IMR-90 (cell line): ENCODE results near the gene RADIL. TPM values are rescaled to one million over a fixed set of nuclear protein-coding genes. Genes with fewer than 3 reads are reported as not detected.

Source experiments
- ATAC-seq: fragments of 200-7000 bp; cut with Tn5 transposase; 2 replicates; pipeline ENCODE4 v1.9.1; 2020; ENCODE audit warnings: low read depth, mild to moderate bottlenecking, moderate library complexity
- BruUV-seq: library from RNA; stranded (reverse); fragments of 400-500 nt; replicated peaks from 2 replicates; lab custom pipeline; 2021; lab: Mats Ljungman, UMichigan
- CTCF ChIA-PET: fragments of 300-600 bp; formaldehyde crosslinking; extraction: SDS; loops from one replicate; lab custom pipeline; 2021; ENCODE audit warnings: antibody characterized with exemption; lab: Yijun Ruan, JAX
- POLR2A ChIA-PET: fragments of 300-600 bp; sonication (Branson Sonifier 250); formaldehyde crosslinking; loops from one replicate; lab custom pipeline; 2022; ENCODE audit warnings: antibody characterized with exemption; ENCODE audit not compliant: unreplicated experiment; lab: Charles Lee
- DNase-seq: peaks from one replicate; pipeline ENCODE4 v3.0.0; 2013
- H2AFZ ChIP-seq: replicated peaks from 2 replicates; pipeline ENCODE3; 2013; ENCODE audit warnings: low read length, mild to moderate bottlenecking; ENCODE audit not compliant: poor library complexity
- H2AK5ac ChIP-seq: 2 replicates; pipeline ENCODE4 v1.6.1; 2013; ENCODE audit warnings: low read depth, low read length, inconsistent platforms
- H2AK9ac ChIP-seq: replicated peaks from 2 replicates; pipeline ENCODE3; 2013; ENCODE audit warnings: mild to moderate bottlenecking, low read depth, low read length, moderate library complexity; ENCODE audit not compliant: poor library complexity
- H2BK120ac ChIP-seq: 2 replicates; pipeline ENCODE4 v1.6.1; 2013; ENCODE audit warnings: low read depth, low read length, inconsistent platforms
- H2BK15ac ChIP-seq: 3 replicates; pipeline ENCODE4 v1.6.1; 2013; ENCODE audit warnings: low read depth, low read length, inconsistent platforms
- H2BK20ac ChIP-seq: 2 replicates; pipeline ENCODE4 v1.6.1; 2013; ENCODE audit warnings: low read depth, mild to moderate bottlenecking, inconsistent platforms, low read length, moderate library complexity
- H2BK5ac ChIP-seq: 2 replicates; pipeline ENCODE4 v1.6.1; 2013; ENCODE audit warnings: mild to moderate bottlenecking, low read depth, low read length, inconsistent platforms; ENCODE audit not compliant: poor library complexity, severe bottlenecking
- H3K14ac ChIP-seq: replicated peaks from 2 replicates; pipeline ENCODE4 v1.6.1; 2013; ENCODE audit warnings: low read depth, low read length, inconsistent platforms
- H3K18ac ChIP-seq: 2 replicates; pipeline ENCODE4 v1.6.1; 2013; ENCODE audit warnings: low read depth, low read length, control low read depth
- H3K23ac ChIP-seq: 2 replicates; pipeline ENCODE4 v1.6.1; 2013; ENCODE audit warnings: low read depth, low read length, inconsistent platforms
- H3K27ac ChIP-seq: 2 replicates; pipeline ENCODE4 v1.5.1; 2013; ENCODE audit warnings: mild to moderate bottlenecking, control low read depth, low read length; ENCODE audit not compliant: insufficient read depth
- H3K27me3 ChIP-seq: 2 replicates; pipeline ENCODE4 v1.6.1; 2013; ENCODE audit warnings: low read length; ENCODE audit not compliant: control insufficient read depth, insufficient read depth
- H3K36me3 ChIP-seq: 2 replicates; pipeline ENCODE4 v1.6.1; 2013; ENCODE audit warnings: low read length, mixed read lengths; ENCODE audit not compliant: control insufficient read depth, insufficient read depth
- H3K4ac ChIP-seq: 2 replicates; pipeline ENCODE4 v1.6.1; 2013; ENCODE audit warnings: low read depth, low read length, inconsistent platforms
- H3K4me1 ChIP-seq: 2 replicates; pipeline ENCODE4 v1.6.1; 2013; ENCODE audit warnings: low read length, mixed read lengths; ENCODE audit not compliant: control insufficient read depth, insufficient read depth
- H3K4me2 ChIP-seq: 2 replicates; pipeline ENCODE4 v1.6.1; 2013; ENCODE audit warnings: low read depth, mild to moderate bottlenecking, control low read depth, low read length, moderate library complexity
- H3K4me3 ChIP-seq: 2 replicates; pipeline ENCODE4 v1.5.1; 2013; ENCODE audit warnings: low read depth, mild to moderate bottlenecking, control low read depth, low read length, moderate library complexity; ENCODE audit not compliant: insufficient read depth
- H3K56ac ChIP-seq: 2 replicates; pipeline ENCODE4 v1.6.1; 2013; ENCODE audit warnings: low read length, inconsistent platforms; ENCODE audit not compliant: insufficient read depth; ENCODE audit errors: extremely low read depth
- H3K79me1 ChIP-seq, 2 experiments: 2 replicates each; pipeline ENCODE4 v1.6.1; 2013; ENCODE audit warnings: low read length in 2 of 2, inconsistent platforms in 1 of 2, low read depth in 1 of 2
- H3K9ac ChIP-seq: 2 replicates; pipeline ENCODE4 v1.6.1; 2013; ENCODE audit warnings: low read depth, low read length, control low read depth
- H3K9me1 ChIP-seq: 2 replicates; pipeline ENCODE4 v1.6.1; 2013; ENCODE audit warnings: low read length, inconsistent platforms; ENCODE audit not compliant: insufficient read depth
- H3K9me3 ChIP-seq: 2 replicates; pipeline ENCODE4 v1.6.1; 2013; ENCODE audit warnings: low read length; ENCODE audit not compliant: control insufficient read depth, insufficient read depth
- H4K20me1 ChIP-seq: 2 replicates; pipeline ENCODE4 v1.6.1; 2013; ENCODE audit warnings: low read length, inconsistent platforms; ENCODE audit not compliant: insufficient read depth
- H4K5ac ChIP-seq: 2 replicates; pipeline ENCODE4 v1.6.1; 2013; ENCODE audit warnings: mild to moderate bottlenecking, low read depth, low read length, control low read depth
- H4K8ac ChIP-seq, 2 experiments: 2 replicates each; pipeline ENCODE4 v1.6.1; 2013; ENCODE audit warnings: low read depth in 2 of 2, low read length in 2 of 2, control low read depth in 1 of 2, inconsistent platforms in 1 of 2
- H4K91ac ChIP-seq: 2 replicates; pipeline ENCODE4 v1.6.1; 2013; ENCODE audit warnings: low read depth, low read length, inconsistent platforms; ENCODE audit not compliant: insufficient read depth
- BHLHE40 ChIP-seq: fragments of 150-350 bp; IDR thresholded peaks from 2 replicates; pipeline ENCODE4 v1.6.1; 2016; ENCODE audit warnings: mild to moderate bottlenecking, low read depth, low read length
- MXI1 ChIP-seq: IDR thresholded peaks from 2 replicates; pipeline ENCODE4 v1.6.1; 2012; ENCODE audit warnings: low read depth, mild to moderate bottlenecking, low read length, moderate library complexity, borderline replicate concordance
- NFE2L2 ChIP-seq: fragments of 150-350 bp; IDR thresholded peaks from 2 replicates; pipeline ENCODE4 v1.6.1; 2016; ENCODE audit warnings: low read depth, mild to moderate bottlenecking, low read length
- POLR2A ChIP-seq: IDR thresholded peaks from 2 replicates; pipeline ENCODE4 v1.6.1; 2012; ENCODE audit warnings: mild to moderate bottlenecking, low read depth, low read length
- WGBS, 2 experiments: methylation state at CpG; one replicate each; pipeline versions ENCODE4 v1.1.5 to v1.1.7; 2013; ENCODE audit warnings: missing lambda C conversion rate in 2 of 2; ENCODE audit not compliant: insufficient read length in 1 of 2; ENCODE audit errors: extremely low coverage in 2 of 2; 5-methylcytosine and 5-hydroxymethylcytosine counted together
- dilution Hi-C: fragments of 300-500 bp; cut with HindIII; formaldehyde crosslinking; loops from one replicate; pipeline ENCODE4 v1.14.3; 2018; ENCODE audit warnings: low sequenced_read_pairs; ENCODE audit not compliant: unreplicated experiment
- in situ Hi-C: fragments of 300-500 bp; cut with MboI; formaldehyde crosslinking; loops from 3 replicates; pipeline ENCODE4 v1.14.3; 2019; ENCODE audit warnings: low sequenced_read_pairs, inconsistent platforms, mixed read lengths
- intact Hi-C: fragments of 100-400 bp; cut with micrococcal nuclease; formaldehyde crosslinking; loops from 2 replicates; pipeline ENCODE4 v1.10.0; 2022
- polyA plus RNA-seq, 3 experiments: library from polyadenylated mRNA; depleted of rRNA; stranded (reverse); fragments of >200 nt; gene quantifications; 2 replicates each; pipeline ENCODE4 v1.2.3, GENCODE V29; 2012; ENCODE audit warnings: low replicate concordance in 1 of 3
- total RNA-seq: library from RNA; depleted of rRNA; stranded (reverse); fragments of >200 nt; gene quantifications from 2 replicates; pipeline ENCODE4 v1.2.3, GENCODE V29; 2012
- TF ChIP-seq, protein P1 (sequence below): fragments of 150-350 bp; IDR thresholded peaks from 2 replicates; pipeline ENCODE4 v1.6.1; 2016; ENCODE audit warnings: low read depth, mild to moderate bottlenecking, low read length, moderate library complexity, borderline replicate concordance

RADIL gene
- total and polyA plus RNA-seq, 2 of the 4 experiments (the other 2 are of a cell fraction), result 0.18 to 0.48 TPM

- no peak overlapping the region for H3K9ac ChIP-seq
- H3K23ac ChIP-seq, result no peak overlapping the region
- H3K27me3 ChIP-seq, result no peaks in the 10 kb centered on the region
- H3K79me1 ChIP-seq, result no peaks in the 10 kb centered on the region
- H3K4me3 ChIP-seq, result no peak overlapping the region
- intact Hi-C loops (no loop called here), dilution Hi-C loops (no loop called here), in situ Hi-C loops (no loop called here)
- H4K91ac ChIP-seq, result no peak overlapping the region
- TF ChIP-seq, protein P1, sequence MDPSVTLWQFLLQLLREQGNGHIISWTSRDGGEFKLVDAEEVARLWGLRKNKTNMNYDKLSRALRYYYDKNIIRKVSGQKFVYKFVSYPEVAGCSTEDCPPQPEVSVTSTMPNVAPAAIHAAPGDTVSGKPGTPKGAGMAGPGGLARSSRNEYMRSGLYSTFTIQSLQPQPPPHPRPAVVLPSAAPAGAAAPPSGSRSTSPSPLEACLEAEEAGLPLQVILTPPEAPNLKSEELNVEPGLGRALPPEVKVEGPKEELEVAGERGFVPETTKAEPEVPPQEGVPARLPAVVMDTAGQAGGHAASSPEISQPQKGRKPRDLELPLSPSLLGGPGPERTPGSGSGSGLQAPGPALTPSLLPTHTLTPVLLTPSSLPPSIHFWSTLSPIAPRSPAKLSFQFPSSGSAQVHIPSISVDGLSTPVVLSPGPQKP, result no peak
- no peak for TF ChIP-seq MXI1
- no peak for TF ChIP-seq POLR2A
- TF ChIP-seq BHLHE40, result no peak
- no peak for TF ChIP-seq NFE2L2
- H2AK9ac ChIP-seq, result no peak overlapping the region
- H2AFZ ChIP-seq, result no peak overlapping the region
- no peaks in the 10 kb centered on the region for H3K9me3 ChIP-seq
- no peak for DNase-seq
- no peak overlapping the region for H2BK20ac ChIP-seq
- H3K4me1 ChIP-seq, result no peaks in the 10 kb centered on the region
- no peaks in the 10 kb centered on the region for H4K20me1 ChIP-seq
- H2BK15ac ChIP-seq, result no peak overlapping the region
- H3K18ac ChIP-seq, result no peak overlapping the region
- no peak overlapping the region for H2BK120ac ChIP-seq
- H4K5ac ChIP-seq, result no peak overlapping the region
- H3K36me3 ChIP-seq, result peaks cover 71% of the 10 kb centered on the region
- H2BK5ac ChIP-seq, result no peak overlapping the region
- no peaks in the 10 kb centered on the region for H3K9me1 ChIP-seq
- H4K8ac ChIP-seq, result no peak overlapping the region
- H3K4me2 ChIP-seq, result no peak overlapping the region
- H3K56ac ChIP-seq, result no peak overlapping the region
- ChIA-PET CTCF (no interaction called here), POLR2A (no interaction called here)
- WGBS, 2 experiments, result 70% methylated on average over 2 of the region's 26 CpGs; no CpG with 5 or more reads in 1 of the 2 experiments
- BruUV-seq, result no TSS peak
- H2AK5ac ChIP-seq, result no peak overlapping the region
- no peak overlapping the region for H3K27ac ChIP-seq
- no peak for ATAC-seq
- no peak overlapping the region for H3K14ac ChIP-seq
- H3K4ac ChIP-seq, result no peak overlapping the region
These were observed 94.1 kb downstream of the RADIL start for GRCh38 chr7:4789194-4790077.
